K562 (cell line): ENCODE measurements around the gene PGS1. TPM values are rescaled to one million over a fixed set of nuclear protein-coding genes. Genes with fewer than 3 reads are reported as not detected.

Experiments used
- ATAC-seq: fragments of 200-7000 bp; cut with Tn5 transposase; 3 replicates; pipeline ENCODE4 v1.9.1; 2020; ENCODE audit warnings: moderate library complexity
- BruUV-seq: library from RNA; stranded (reverse); fragments of 400-500 nt; replicated peaks from 2 replicates; lab custom pipeline; 2021; lab: Mats Ljungman, UMichigan
- CTCF ChIA-PET: fragments of 300-600 bp; formaldehyde crosslinking; extraction: SDS; loops from one replicate; lab custom pipeline; 2021; ENCODE audit warnings: low intra/inter-chr PET ratio; lab: Yijun Ruan, JAX
- POLR2A ChIA-PET: fragments of 300-600, 350-650 bp; sonication (Branson Sonifier 250); formaldehyde crosslinking; extraction: SDS; loops from one replicate; lab custom pipeline; 2021; ENCODE audit warnings: antibody characterized with exemption, inconsistent platforms; lab: Yijun Ruan, JAX
- DNase-seq, 4 experiments: peaks; one replicate each; pipeline versions ENCODE4 v3.0.0 to v3.0.0-alpha.2; 2011 to 2018; ENCODE audit warnings: low spot score in 3 of 4, mixed read lengths in 3 of 4; ENCODE audit errors: extremely low read depth in 1 of 4
- FAIRE-seq: peaks from 2 replicates; lab custom pipeline; 2011; peaks lifted over from hg19 to GRCh38; lab: Jason Lieb, UNC
- H2AFZ ChIP-seq: 2 replicates; pipeline ENCODE4 v1.6.0; 2011; ENCODE audit warnings: low read depth, low read length, control low read depth, inconsistent platforms
- H3K27ac ChIP-seq: fragments of 200-600 bp; 3 replicates; pipeline ENCODE4 v1.8.0; 2011; ENCODE audit warnings: low read depth, mild to moderate bottlenecking, control low read depth, inconsistent platforms, low read length, moderate library complexity, mixed read lengths; ENCODE audit errors: extremely low read depth
- H3K27me3 ChIP-seq, 2 experiments: fragments of 300-600 bp in 1 of 2; 2 replicates in 1 of 2; 3 replicates in 1 of 2; pipeline versions ENCODE4 v1.6.0 to v1.8.0; 2011; ENCODE audit warnings: inconsistent platforms in 2 of 2, low read length in 2 of 2, mild to moderate bottlenecking in 1 of 2, mixed read lengths in 1 of 2, moderate library complexity in 1 of 2; ENCODE audit not compliant: control insufficient read depth in 2 of 2, insufficient read depth in 2 of 2
- H3K36me3 ChIP-seq: fragments of 300-600 bp; 3 replicates; pipeline ENCODE4 v1.8.0; 2011; ENCODE audit warnings: mild to moderate bottlenecking, low read length, inconsistent platforms; ENCODE audit not compliant: control insufficient read depth, insufficient read depth
- H3K4me1 ChIP-seq, 2 experiments: fragments of 200-600 bp in 1 of 2; replicated peaks in 1 of 2; 2 replicates in 1 of 2; 3 replicates in 1 of 2; pipeline versions ENCODE4 v1.5.1 to v1.8.0; 2011; ENCODE audit warnings: inconsistent platforms in 2 of 2, low read length in 2 of 2, mild to moderate bottlenecking in 1 of 2, mixed read lengths in 1 of 2, moderate library complexity in 1 of 2; ENCODE audit not compliant: control insufficient read depth in 2 of 2, insufficient read depth in 2 of 2
- H3K4me2 ChIP-seq: 2 replicates; pipeline ENCODE4 v1.6.1; 2011; ENCODE audit warnings: low read length, control low read depth, inconsistent platforms, mixed read lengths; ENCODE audit not compliant: insufficient read depth
- H3K4me3 ChIP-seq: fragments of 200-600 bp; sonication (generic), shearing (Covaris generic); 2 replicates; pipeline ENCODE4 v1.5.1; 2016; ENCODE audit warnings: control low read depth, inconsistent platforms
- H3K79me2 ChIP-seq: fragments of 200-600 bp; 3 replicates; pipeline ENCODE4 v1.8.0; 2011; ENCODE audit warnings: low read length, inconsistent platforms; ENCODE audit not compliant: control insufficient read depth, insufficient read depth
- H3K9ac ChIP-seq, 2 experiments: 2 replicates each; pipeline versions ENCODE4 v1.6.0 to v1.6.1; 2011; ENCODE audit warnings: low read depth in 2 of 2, low read length in 2 of 2, control low read depth in 1 of 2, inconsistent platforms in 1 of 2, mild to moderate bottlenecking in 1 of 2, mixed read lengths in 1 of 2; ENCODE audit not compliant: insufficient read depth in 1 of 2
- H3K9me1 ChIP-seq: one replicate; pipeline ENCODE4 v1.6.0; 2011; ENCODE audit warnings: inconsistent platforms, mild to moderate bottlenecking, low read length, moderate library complexity; ENCODE audit not compliant: control insufficient read depth, insufficient read depth
- H3K9me3 ChIP-seq: replicated peaks from 2 replicates; pipeline ENCODE4 v1.5.1; 2011; ENCODE audit warnings: low read depth, low read length, inconsistent platforms; ENCODE audit not compliant: control insufficient read depth, insufficient read depth
- H4K20me1 ChIP-seq: replicated peaks from 2 replicates; pipeline ENCODE4 v1.6.1; 2011; ENCODE audit warnings: low read length, inconsistent platforms, mixed read lengths; ENCODE audit not compliant: control insufficient read depth, insufficient read depth
- CEBPZ ChIP-seq: fragments of 150-350 bp; IDR thresholded peaks from 2 replicates; pipeline ENCODE4 v1.6.1; 2014; ENCODE audit warnings: low read depth, mild to moderate bottlenecking, low read length, borderline replicate concordance
- HBP1 ChIP-seq: fragments of 450-650 bp; formaldehyde crosslinking; IDR thresholded peaks from 2 replicates; pipeline ENCODE4 v1.4.0; 2022; ENCODE audit warnings: missing genetic modification characterization
- PYGO2 ChIP-seq: fragments of 450-650 bp; IDR thresholded peaks from 2 replicates; pipeline ENCODE4 v1.6.1; 2016; ENCODE audit warnings: mild to moderate bottlenecking, missing genetic modification characterization, moderate library complexity, missing compliant biosample characterization
- TEAD2 ChIP-seq: fragments of 450-650 bp; IDR thresholded peaks from 2 replicates; pipeline ENCODE4 v1.6.1; 2016; ENCODE audit warnings: missing genetic modification characterization, control low read depth, missing compliant biosample characterization
- ZMIZ1 ChIP-seq, 2 experiments: fragments of 150-350 bp in 1 of 2; IDR thresholded peaks; 2 replicates each; pipeline ENCODE4 v1.6.1; 2012 to 2016; ENCODE audit warnings: low read depth in 2 of 2, low read length in 2 of 2, mild to moderate bottlenecking in 1 of 2, moderate library complexity in 1 of 2
- WGBS: fragments of 100-300 bp; shearing (Covaris generic); methylation state at CpG from one replicate; pipeline ENCODE4 v1.1.6; 2016; ENCODE audit warnings: low coverage, mixed read lengths; ENCODE audit not compliant: insufficient coverage; ENCODE audit errors: missing lambda C conversion rate; 5-methylcytosine and 5-hydroxymethylcytosine counted together
- in situ Hi-C: fragments of 300-500 bp; cut with MboI; formaldehyde crosslinking; loops from 4 replicates; pipeline ENCODE4 v1.15.0; 2018; ENCODE audit warnings: inconsistent platforms, mixed read lengths
- intact Hi-C: fragments of 100-400 bp; cut with micrococcal nuclease; formaldehyde crosslinking; loops from 2 replicates; pipeline ENCODE4 v1.14.2; 2022
- polyA plus RNA-seq, 8 experiments: library from polyadenylated mRNA; depleted of rRNA in 4 of 8; stranded (reverse) in 5 of 8; unstranded in 3 of 8; fragments of >200 nt; fragmentation: Nextera tagmentation in 2 of 8; fragmentation: Illumina TruSeq in 1 of 8; extraction: Ambion mirVana in 2 of 8; extraction: Trizol in 1 of 8; gene quantifications; 2 replicates each; pipeline versions ENCODE4 v1.2.1 to v1.2.3, GENCODE V29; 2011 to 2014; ENCODE audit warnings: inconsistent platforms in 1 of 8, missing spikeins in 1 of 8
- total RNA-seq, 7 experiments: library from RNA; depleted of rRNA in 6 of 7; stranded (reverse); fragments of >200 nt in 6 of 7; fragmentation: Illumina TruSeq in 2 of 7; extraction: Trizol in 2 of 7; gene quantifications; 2 replicates each; pipeline versions ENCODE4 v1.2.1 to v1.2.3, GENCODE V29; 2011 to 2021; ENCODE audit warnings: low replicate concordance in 1 of 7
- TF ChIP-seq, protein P1 (sequence below): fragments of 450-650 bp; IDR thresholded peaks from one replicate; pipeline ENCODE4 v1.6.1; 2018; ENCODE audit warnings: mild to moderate bottlenecking, moderate library complexity; ENCODE audit not compliant: partially characterized antibody
- TF ChIP-seq, protein P2 (sequence below): sonication (generic); formaldehyde crosslinking; IDR thresholded peaks from 2 replicates; pipeline ENCODE4 v1.9.0; 2022; ENCODE audit warnings: mild to moderate bottlenecking, missing genetic modification reagents
- TF ChIP-seq, protein P3 (sequence below): fragments of 450-650 bp; conservative IDR thresholded peaks from 2 replicates; pipeline ENCODE4 v1.6.1; 2016; ENCODE audit warnings: missing genetic modification characterization, low read depth, mild to moderate bottlenecking, control low read depth, missing compliant biosample characterization

The PGS1 gene
- total and polyA plus RNA-seq, 9 of the 15 experiments (the other 6 are each of a cell fraction or from before 2014, with no cell fraction given): 1.3 to 39.4 (median 22.3) TPM

- Histone ChIP-seq H3K4me1 (peaks cover 0 to 4% of the 10 kb centered on the region in 2 experiments; a peak in 1 of 5 replicates), H3K27me3 (peaks cover 51 to 61% of the 10 kb centered on the region in 2 experiments), H3K27ac (no peak overlapping the region), H4K20me1 (no peaks in the 10 kb centered on the region), H3K79me2 (no peaks in the 10 kb centered on the region), H3K36me3 (no peaks in the 10 kb centered on the region), H3K9me1 (peaks cover 4% of the 10 kb centered on the region), H2AFZ (no peak overlapping the region), H3K4me3 (no peak overlapping the region), H3K9ac (no peak overlapping the region), H3K4me2 (no peak overlapping the region), H3K9me3 (no peaks in the 10 kb centered on the region)
- FAIRE-seq: no peak
- WGBS: 2% methylated on average over 12 of the region's 12 CpGs
- no TSS peak for BruUV-seq
- in situ Hi-C loops: no loop called here
- ATAC-seq: no peak
- intact Hi-C loops: no loop called here
- POLR2A ChIA-PET: no interaction called here
- CTCF ChIA-PET: no interaction called here
- DNase-seq: no peak
- TF ChIP-seq, protein P1, sequence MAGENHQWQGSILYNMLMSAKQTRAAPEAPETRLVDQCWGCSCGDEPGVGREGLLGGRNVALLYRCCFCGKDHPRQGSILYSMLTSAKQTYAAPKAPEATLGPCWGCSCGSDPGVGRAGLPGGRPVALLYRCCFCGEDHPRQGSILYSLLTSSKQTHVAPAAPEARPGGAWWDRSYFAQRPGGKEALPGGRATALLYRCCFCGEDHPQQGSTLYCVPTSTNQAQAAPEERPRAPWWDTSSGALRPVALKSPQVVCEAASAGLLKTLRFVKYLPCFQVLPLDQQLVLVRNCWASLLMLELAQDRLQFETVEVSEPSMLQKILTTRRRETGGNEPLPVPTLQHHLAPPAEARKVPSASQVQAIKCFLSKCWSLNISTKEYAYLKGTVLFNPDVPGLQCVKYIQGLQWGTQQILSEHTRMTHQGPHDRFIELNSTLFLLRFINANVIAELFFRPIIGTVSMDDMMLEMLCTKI: no peak
- TF ChIP-seq ZMIZ1 (IDR thresholded peaks at IDR 0.05; ENCODE audit: low read depth in 2 of 2, low read length in 2 of 2) (no peak), TEAD2 (tag) (no peak), CEBPZ (no peak), HBP1 (CRISPR knock-in tag) (no peak), PYGO2 (no peak)
- TF ChIP-seq, protein P2, sequence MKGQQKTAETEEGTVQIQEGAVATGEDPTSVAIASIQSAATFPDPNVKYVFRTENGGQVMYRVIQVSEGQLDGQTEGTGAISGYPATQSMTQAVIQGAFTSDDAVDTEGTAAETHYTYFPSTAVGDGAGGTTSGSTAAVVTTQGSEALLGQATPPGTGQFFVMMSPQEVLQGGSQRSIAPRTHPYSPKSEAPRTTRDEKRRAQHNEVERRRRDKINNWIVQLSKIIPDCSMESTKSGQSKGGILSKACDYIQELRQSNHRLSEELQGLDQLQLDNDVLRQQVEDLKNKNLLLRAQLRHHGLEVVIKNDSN (CRISPR knock-in tag): no peak
- TF ChIP-seq, protein P3, sequence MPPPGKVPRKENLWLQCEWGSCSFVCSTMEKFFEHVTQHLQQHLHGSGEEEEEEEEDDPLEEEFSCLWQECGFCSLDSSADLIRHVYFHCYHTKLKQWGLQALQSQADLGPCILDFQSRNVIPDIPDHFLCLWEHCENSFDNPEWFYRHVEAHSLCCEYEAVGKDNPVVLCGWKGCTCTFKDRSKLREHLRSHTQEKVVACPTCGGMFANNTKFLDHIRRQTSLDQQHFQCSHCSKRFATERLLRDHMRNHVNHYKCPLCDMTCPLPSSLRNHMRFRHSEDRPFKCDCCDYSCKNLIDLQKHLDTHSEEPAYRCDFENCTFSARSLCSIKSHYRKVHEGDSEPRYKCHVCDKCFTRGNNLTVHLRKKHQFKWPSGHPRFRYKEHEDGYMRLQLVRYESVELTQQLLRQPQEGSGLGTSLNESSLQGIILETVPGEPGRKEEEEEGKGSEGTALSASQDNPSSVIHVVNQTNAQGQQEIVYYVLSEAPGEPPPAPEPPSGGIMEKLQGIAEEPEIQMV (tag): no peak
These were observed 89.9 kb downstream of the PGS1 start for GRCh38 chr17:78468366-78468765.
